ENCODE data around the gene CEP95.

Gene CEP95

DNA sequence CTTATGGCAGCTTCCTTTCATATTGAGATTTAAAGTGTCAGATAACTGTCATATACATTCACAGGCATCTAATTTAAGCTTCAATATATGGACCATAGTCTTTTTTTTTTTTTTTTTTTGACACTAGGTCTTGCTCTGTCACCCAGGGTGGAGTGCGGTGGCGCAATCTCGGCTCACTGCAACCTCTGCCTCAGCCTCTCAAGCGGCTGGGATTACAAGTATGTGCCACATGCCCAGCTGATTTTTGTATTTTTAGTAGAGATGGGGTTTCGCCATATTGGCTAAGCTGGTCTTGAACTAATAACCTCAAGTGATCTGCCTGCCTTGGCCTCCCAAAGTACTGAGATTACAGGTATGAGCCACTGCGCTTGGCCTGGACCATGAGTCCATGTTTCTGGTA is 13.6 kb downstream of the CEP95 start:
- DNase-seq = no peak

GRCh38 chr17:64527914-64528313 is 21.1 kb downstream of the CEP95 start:
- no peak for DNase-seq

- DNase-seq = no peak
These were observed 22.4 kb downstream of the CEP95 start for GRCh38 chr17:64529221-64529620.

DNA sequence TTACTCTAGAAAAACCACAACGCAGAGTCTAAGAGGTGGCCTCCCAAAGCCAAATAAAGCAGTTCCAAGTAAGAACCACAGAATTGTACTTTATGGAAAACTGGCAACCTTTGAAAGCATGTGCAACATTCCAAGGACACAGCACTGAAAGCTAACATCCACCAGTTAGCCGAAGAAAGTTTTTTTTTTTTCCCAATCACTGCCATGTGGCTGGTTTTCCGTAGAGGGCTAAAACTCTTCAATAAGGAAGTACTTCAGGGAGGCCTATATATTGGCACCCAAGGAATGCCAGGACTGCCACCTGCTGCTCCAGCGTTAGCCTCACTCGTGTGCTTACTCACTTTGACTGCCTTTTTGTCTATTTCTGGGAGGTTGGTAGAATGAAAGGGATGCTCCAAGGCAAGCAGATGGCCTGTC is 25.2 kb downstream of the CEP95 start:
- DNase-seq = no peak

DNA sequence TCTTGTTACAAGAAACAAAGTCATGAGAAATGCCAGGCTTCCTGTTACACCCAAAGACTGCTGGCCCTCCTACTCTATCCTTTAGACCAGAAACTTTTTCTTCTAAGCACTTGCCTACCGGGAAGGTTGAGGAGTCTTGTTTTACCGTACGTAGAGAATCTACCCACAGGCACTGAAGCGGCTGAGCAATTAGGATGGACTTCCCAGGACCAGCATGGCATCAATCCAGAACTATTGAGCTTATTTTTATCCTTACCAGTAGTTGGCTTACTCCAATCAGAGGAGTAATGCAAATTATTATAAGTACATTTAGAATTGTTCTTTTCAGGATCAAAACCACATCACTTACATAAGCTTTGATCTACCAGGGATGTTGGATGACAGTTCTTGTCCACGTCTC is 25.6 kb downstream of the CEP95 start:
- DNase-seq = no peak

DNA sequence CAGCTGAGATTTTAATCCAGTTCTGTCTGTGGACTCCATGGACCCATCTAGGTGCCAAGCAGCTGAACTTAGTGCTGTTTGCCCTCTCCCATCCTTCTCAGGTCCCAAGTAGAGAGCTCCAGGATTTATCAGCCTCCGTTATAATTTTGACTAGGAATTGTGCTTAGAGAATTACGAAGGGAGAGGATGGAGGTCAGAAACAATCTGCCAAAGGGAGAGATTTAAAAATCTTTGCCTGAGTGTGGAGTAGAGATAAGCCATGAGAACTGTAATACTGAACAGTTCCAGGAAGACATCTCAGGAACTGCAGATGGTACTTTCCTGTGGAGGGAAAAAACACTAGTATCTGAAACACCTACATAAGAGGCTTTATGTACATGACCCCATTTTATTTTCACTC is 27.0 kb downstream of the CEP95 start:
- no peak for DNase-seq

GRCh38 chr17:64534187-64534586 is 27.4 kb downstream of the CEP95 start:
- no peak for DNase-seq

GRCh38 chr17:64535357-64535756 is 28.6 kb downstream of the CEP95 start:
- no peak for DNase-seq

DNA sequence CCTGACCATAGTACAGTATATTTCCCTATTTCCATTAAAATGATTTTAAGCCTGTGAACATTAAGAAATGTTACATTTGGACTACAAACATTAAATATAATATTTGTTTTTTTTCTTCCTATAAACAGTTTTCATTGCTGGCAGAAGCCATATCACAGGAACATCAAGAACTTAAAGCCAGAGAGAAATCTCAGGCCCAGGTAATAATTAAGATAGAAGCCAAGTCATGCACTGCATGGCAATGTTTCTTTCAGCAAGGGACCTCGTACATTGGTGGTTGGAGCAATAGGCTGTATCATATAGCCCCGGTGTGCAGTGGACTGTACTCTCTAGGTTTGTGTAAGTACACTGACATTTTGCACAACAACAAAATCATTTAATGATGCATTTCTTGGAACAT is 30.1 kb downstream of the CEP95 start:
- no peak for DNase-seq

- DNase-seq = no peak
These were observed 30.7 kb downstream of the CEP95 start for GRCh38 chr17:64537488-64537887.

DNA sequence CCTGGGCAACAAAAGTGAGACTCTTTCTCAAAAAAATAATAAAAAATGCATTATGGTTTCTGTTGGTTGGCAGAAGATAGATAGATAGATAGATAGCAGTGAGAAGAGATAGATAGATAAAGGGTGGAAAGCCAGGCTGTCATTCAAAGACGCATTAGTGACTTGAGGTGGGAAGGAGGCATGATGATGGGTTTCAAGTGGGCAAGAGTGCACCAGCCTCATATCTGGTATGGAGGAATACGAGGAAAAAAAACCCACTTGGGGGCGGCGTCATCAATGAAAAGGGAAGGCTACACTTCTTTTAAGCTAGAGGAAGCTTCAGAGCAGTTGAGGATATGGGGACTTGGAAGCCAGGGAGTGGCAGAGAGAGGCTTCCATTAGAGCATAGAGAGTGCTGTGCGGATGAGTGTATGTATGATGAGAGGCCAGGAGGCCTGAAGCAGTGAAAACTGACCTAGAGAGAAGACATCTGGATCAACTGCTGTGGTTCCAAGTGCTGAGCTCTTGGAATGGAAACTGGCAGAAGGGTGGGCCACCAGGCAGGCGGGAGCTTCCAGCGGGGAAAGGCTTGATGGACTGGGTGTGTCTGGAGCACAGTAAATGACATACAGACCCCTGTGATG is 31.8 kb downstream of the CEP95 start:
- no peak for DNase-seq

- DNase-seq = no peak
These were observed 33.5 kb downstream of the CEP95 start for GRCh38 chr17:64540118-64540776.

- no peak for DNase-seq
These were observed 38.0 kb downstream of the CEP95 start for GRCh38 chr17:64544742-64545141.

DNA sequence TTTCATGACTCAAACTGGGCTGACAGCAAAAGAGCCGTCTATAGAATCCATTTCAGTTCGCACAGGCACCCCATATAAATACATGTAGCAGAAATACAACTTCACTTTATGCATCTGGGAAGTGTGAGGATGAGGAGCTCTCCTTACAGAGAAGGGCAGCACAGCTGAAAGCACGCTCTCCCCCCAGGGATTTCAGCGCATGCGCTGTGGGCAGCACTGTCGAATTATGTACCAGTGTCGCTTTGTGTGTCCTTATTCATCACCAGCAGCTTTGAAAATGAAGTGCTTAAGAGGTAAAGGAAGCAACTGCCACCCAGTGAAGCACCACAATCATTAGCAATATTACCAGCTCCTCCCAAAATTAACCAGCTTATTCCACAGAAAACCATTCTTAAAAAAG is 39.9 kb downstream of the CEP95 start:
- peak; percentile 32 for DNase-seq

- DNase-seq = no peak
These were observed 40.5 kb downstream of the CEP95 start for GRCh38 chr17:64547319-64547718.

GRCh38 chr17:64551461-64551860 is 44.7 kb downstream of the CEP95 start:
- no peak for DNase-seq

- no peak for DNase-seq
These were observed 47.4 kb downstream of the CEP95 start for GRCh38 chr17:64554028-64554637.

GRCh38 chr17:64555281-64555680 is 48.5 kb downstream of the CEP95 start:
- DNase-seq = no peak

GRCh38 chr17:64564098-64564497 is 57.3 kb downstream of the CEP95 start:
- DNase-seq = no peak

GRCh38 chr17:64565563-64565962 is 58.8 kb downstream of the CEP95 start:
- no peak for DNase-seq

GRCh38 chr17:64571746-64572145 is 65.0 kb downstream of the CEP95 start:
- DNase-seq = no peak

GRCh38 chr17:64572682-64573154 is 65.9 kb downstream of the CEP95 start:
- DNase-seq = no peak

DNA sequence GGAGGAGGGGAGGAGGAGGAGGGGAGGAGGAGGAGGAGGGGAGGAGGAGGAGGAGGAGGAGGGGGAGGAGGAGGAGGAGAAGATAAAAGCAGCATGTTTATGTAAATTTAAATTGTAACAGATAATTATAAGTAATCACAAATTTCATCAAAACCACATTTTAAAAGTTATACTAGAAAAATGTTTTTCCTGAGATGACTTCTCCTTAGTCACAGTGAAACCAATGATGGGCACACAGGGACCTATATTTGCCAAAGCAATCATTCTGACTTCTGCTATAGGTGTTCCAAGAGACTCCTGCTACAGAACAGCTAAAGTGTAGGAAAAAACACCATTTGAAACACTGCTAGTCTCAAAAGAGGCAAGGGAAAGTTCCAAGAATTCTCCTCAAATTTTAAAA is 66.4 kb downstream of the CEP95 start:
- DNase-seq = no peak

- no peak for DNase-seq
These were observed 67.9 kb downstream of the CEP95 start for GRCh38 chr17:64574646-64575045.

All from midbrain (tissue), 1 donor.